CD14-positive monocyte (primary cell): ENCODE measurements around the gene SLC38A9. TPM values are rescaled to one million over a fixed set of nuclear protein-coding genes. Genes with fewer than 3 reads are reported as not detected.
"Not testable (repeated sequence)": the region's sequence is repeated elsewhere in the genome, so short reads cannot be mapped to it uniquely, and the experiment has no call there.

Experiments used
- DNase-seq, 3 donors: peaks; one replicate each; pipeline ENCODE4 v3.0.0-alpha.2; 2011 to 2022
- H2AFZ ChIP-seq: 2 replicates; pipeline ENCODE4 v1.6.0; 2012; ENCODE audit warnings: mild to moderate bottlenecking, low read depth, low read length, inconsistent platforms; ENCODE audit not compliant: insufficient read depth, poor library complexity, severe bottlenecking
- H3K27ac ChIP-seq, 2 donors: 1 replicate in 1 of 2; 2 replicates in 1 of 2; pipeline ENCODE4 v1.5.1; 2012 to 2013; ENCODE audit warnings: low read length in 2 of 2, control low read depth in 1 of 2, inconsistent platforms in 1 of 2, low read depth in 1 of 2, mild to moderate bottlenecking in 1 of 2
- H3K27me3 ChIP-seq, 2 donors: one replicate each; pipeline versions ENCODE4 v1.6.0 to v1.6.1; 2011 to 2013; ENCODE audit warnings: low read length in 2 of 2; ENCODE audit not compliant: control insufficient read depth in 2 of 2, insufficient read depth in 2 of 2
- H3K36me3 ChIP-seq, 2 donors: replicated peaks in 1 of 2; 1 replicate in 1 of 2; 2 replicates in 1 of 2; pipeline versions ENCODE4 v1.5.1 to v1.6.1; 2012 to 2013; ENCODE audit warnings: low read length in 2 of 2, control low read depth in 1 of 2, inconsistent platforms in 1 of 2, mild to moderate bottlenecking in 1 of 2; ENCODE audit not compliant: insufficient read depth in 2 of 2, control insufficient read depth in 1 of 2
- H3K4me1 ChIP-seq, 2 donors: 1 replicate in 1 of 2; 2 replicates in 1 of 2; pipeline versions ENCODE4 v1.5.1 to v1.6.1; 2012 to 2013; ENCODE audit warnings: low read length in 2 of 2, control low read depth in 1 of 2, inconsistent platforms in 1 of 2, mild to moderate bottlenecking in 1 of 2, moderate library complexity in 1 of 2; ENCODE audit not compliant: insufficient read depth in 2 of 2, control insufficient read depth in 1 of 2
- H3K4me2 ChIP-seq: replicated peaks from 2 replicates; pipeline ENCODE3; 2012; ENCODE audit warnings: low read length, moderate library complexity, mild to moderate bottlenecking; ENCODE audit not compliant: poor library complexity, severe bottlenecking; ENCODE audit errors: extremely low read depth
- H3K4me3 ChIP-seq, 3 experiments: fragments of 200-600 bp in 1 of 3; sonication (generic) in 1 of 3; replicated peaks in 1 of 3; 1 replicate in 2 of 3; 2 replicates in 1 of 3; pipeline ENCODE4 v1.5.1; 2011 to 2013; ENCODE audit warnings: low read length in 3 of 3, mild to moderate bottlenecking in 3 of 3, control low read depth in 2 of 3, low read depth in 2 of 3, inconsistent platforms in 1 of 3, moderate library complexity in 1 of 3
- H3K79me2 ChIP-seq: 2 replicates; pipeline ENCODE4 v1.6.0; 2012; ENCODE audit warnings: mild to moderate bottlenecking, control low read depth, inconsistent platforms, low read length, moderate library complexity; ENCODE audit not compliant: insufficient read depth
- H3K9ac ChIP-seq: 2 replicates; pipeline ENCODE4 v1.6.0; 2017; ENCODE audit warnings: low read length, mild to moderate bottlenecking; ENCODE audit not compliant: insufficient read depth, poor library complexity, severe bottlenecking
- H3K9me3 ChIP-seq, 2 donors: replicated peaks in 1 of 2; 1 replicate in 1 of 2; 2 replicates in 1 of 2; pipeline versions ENCODE4 v1.5.1 to v1.6.1; 2012 to 2013; ENCODE audit warnings: low read length in 2 of 2, control low read depth in 1 of 2; ENCODE audit not compliant: control insufficient read depth in 1 of 2, insufficient read depth in 1 of 2
- H4K20me1 ChIP-seq: 2 replicates; pipeline ENCODE4 v1.6.0; 2012; ENCODE audit warnings: mild to moderate bottlenecking, low read length, control low read depth, moderate library complexity; ENCODE audit not compliant: insufficient read depth
- H3K27ac Mint-ChIP-seq, 7 donors: one replicate each; pipeline ENCODE4 v1.8.0; 2020; ENCODE audit warnings: mild to moderate bottlenecking in 7 of 7, mixed read lengths in 7 of 7, moderate library complexity in 6 of 7, inconsistent platforms in 2 of 7
- H3K27me3 Mint-ChIP-seq, 3 donors: one replicate each; pipeline ENCODE4 v1.8.0; 2021 to 2022; ENCODE audit warnings: low read depth in 3 of 3, mild to moderate bottlenecking in 3 of 3, mixed read lengths in 3 of 3, moderate library complexity in 3 of 3, inconsistent platforms in 1 of 3
- H3K36me3 Mint-ChIP-seq, 2 donors: one replicate each; pipeline ENCODE4 v1.8.0; 2020; ENCODE audit warnings: mixed read lengths in 2 of 2, inconsistent platforms in 1 of 2, mild to moderate bottlenecking in 1 of 2
- H3K4me1 Mint-ChIP-seq: one replicate; pipeline ENCODE4 v1.8.0; 2020; ENCODE audit warnings: mild to moderate bottlenecking, mixed read lengths
- H3K4me3 Mint-ChIP-seq, 2 donors: one replicate each; pipeline ENCODE4 v1.8.0; 2020; ENCODE audit warnings: mild to moderate bottlenecking in 2 of 2, mixed read lengths in 2 of 2, moderate library complexity in 1 of 2
- H3K9me3 Mint-ChIP-seq, 7 donors: one replicate each; pipeline ENCODE4 v1.8.0; 2020 to 2022; ENCODE audit warnings: mixed read lengths in 7 of 7, mild to moderate bottlenecking in 6 of 7, moderate library complexity in 6 of 7, inconsistent platforms in 2 of 7
- WGBS: methylation state at CpG from one replicate; pipeline ENCODE4 v1.1.5; 2013; ENCODE audit warnings: missing lambda C conversion rate; ENCODE audit not compliant: insufficient coverage; 5-methylcytosine and 5-hydroxymethylcytosine counted together
- intact Hi-C, 2 donors: fragments of 100-400 bp; cut with micrococcal nuclease; formaldehyde crosslinking; loops; one replicate each; pipeline versions ENCODE4 v1.15.0 to v1.15.1; 2023
- polyA plus RNA-seq, 3 donors: library from polyadenylated mRNA; depleted of rRNA in 1 of 3; unstranded in 2 of 3; stranded (reverse) in 1 of 3; fragments of 300-500 nt in 2 of 3; fragments of >200 nt in 1 of 3; fragmentation: Illumina TruSeq in 2 of 3; gene quantifications; 1 replicate in 2 of 3; 2 replicates in 1 of 3; pipeline ENCODE4 v1.2.3, GENCODE V29; 2012 to 2021
- TF ChIP-seq, protein P1 (sequence below): fragments of 200-600 bp; IDR thresholded peaks from one replicate; pipeline ENCODE4 v1.8.0; 2022; ENCODE audit warnings: antibody characterized with exemption, mild to moderate bottlenecking

The SLC38A9 gene
- polyA plus RNA-seq, 3 donors = 10.7 to 15.2 (median 14.1) TPM

DNA sequence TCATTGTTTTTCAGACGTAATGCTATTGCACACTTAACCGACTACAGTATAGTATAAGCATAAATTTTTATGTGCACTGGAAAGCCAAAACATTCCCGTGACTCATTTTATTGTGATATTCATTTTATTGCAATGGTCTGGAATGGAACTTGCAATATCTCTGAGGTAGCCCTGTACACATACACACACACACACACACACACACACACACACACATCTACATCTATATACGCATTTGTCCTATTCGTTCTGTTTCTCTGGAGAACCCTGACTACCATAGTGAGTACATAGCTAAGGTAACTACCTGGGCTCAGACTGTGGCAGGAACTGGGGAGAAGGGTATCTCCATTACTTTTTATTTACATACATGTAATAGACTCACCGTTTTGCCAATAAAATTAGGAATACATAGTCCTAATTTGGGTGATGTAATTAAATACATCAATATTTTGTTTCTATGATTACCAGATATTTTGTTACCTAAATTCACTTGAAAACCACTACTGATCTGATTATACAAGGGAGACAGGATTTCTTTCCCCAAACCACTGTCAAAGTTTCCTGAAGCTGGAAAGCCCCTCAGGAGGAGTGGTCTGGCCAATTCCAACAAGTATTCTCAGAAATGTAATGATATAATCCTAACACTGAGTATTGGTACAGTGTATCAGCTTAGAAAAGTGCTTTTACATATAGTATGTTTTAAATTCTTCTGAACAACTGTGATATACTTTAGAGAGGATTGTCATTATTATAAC, 103.4 kb downstream of the SLC38A9 start:
- Mint-ChIP-seq H3K27me3 (peaks cover 0 to 3% (median 2%) of the 10 kb centered on the region in 3 donors), H3K27ac (no peak overlapping the region), H3K4me1 (no peaks in the 10 kb centered on the region), H3K36me3 (no peaks in the 10 kb centered on the region), H3K4me3 (no peak overlapping the region), H3K9me3 (peaks cover 0 to 9% (median 3%) of the 10 kb centered on the region in 7 donors)
- Histone ChIP-seq H3K4me3 (no peak overlapping the region), H2AFZ (no peak overlapping the region), H3K27ac (no peak overlapping the region), H3K4me2 (no peak overlapping the region), H3K79me2 (no peaks in the 10 kb centered on the region), H3K36me3 (no peaks in the 10 kb centered on the region), H3K9me3 (peaks cover 0 to 8% of the 10 kb centered on the region in 2 donors), H3K27me3 (no peaks in the 10 kb centered on the region), H3K4me1 (no peaks in the 10 kb centered on the region), H4K20me1 (no peaks in the 10 kb centered on the region), H3K9ac (no peak overlapping the region)
- TF ChIP-seq, protein P1, sequence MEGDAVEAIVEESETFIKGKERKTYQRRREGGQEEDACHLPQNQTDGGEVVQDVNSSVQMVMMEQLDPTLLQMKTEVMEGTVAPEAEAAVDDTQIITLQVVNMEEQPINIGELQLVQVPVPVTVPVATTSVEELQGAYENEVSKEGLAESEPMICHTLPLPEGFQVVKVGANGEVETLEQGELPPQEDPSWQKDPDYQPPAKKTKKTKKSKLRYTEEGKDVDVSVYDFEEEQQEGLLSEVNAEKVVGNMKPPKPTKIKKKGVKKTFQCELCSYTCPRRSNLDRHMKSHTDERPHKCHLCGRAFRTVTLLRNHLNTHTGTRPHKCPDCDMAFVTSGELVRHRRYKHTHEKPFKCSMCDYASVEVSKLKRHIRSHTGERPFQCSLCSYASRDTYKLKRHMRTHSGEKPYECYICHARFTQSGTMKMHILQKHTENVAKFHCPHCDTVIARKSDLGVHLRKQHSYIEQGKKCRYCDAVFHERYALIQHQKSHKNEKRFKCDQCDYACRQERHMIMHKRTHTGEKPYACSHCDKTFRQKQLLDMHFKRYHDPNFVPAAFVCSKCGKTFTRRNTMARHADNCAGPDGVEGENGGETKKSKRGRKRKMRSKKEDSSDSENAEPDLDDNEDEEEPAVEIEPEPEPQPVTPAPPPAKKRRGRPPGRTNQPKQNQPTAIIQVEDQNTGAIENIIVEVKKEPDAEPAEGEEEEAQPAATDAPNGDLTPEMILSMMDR = no peak
- no peak for DNase-seq
- intact Hi-C loops = no loop called here
- no CpG with 5 or more reads among the region's 6 CpGs for WGBS

DNA sequence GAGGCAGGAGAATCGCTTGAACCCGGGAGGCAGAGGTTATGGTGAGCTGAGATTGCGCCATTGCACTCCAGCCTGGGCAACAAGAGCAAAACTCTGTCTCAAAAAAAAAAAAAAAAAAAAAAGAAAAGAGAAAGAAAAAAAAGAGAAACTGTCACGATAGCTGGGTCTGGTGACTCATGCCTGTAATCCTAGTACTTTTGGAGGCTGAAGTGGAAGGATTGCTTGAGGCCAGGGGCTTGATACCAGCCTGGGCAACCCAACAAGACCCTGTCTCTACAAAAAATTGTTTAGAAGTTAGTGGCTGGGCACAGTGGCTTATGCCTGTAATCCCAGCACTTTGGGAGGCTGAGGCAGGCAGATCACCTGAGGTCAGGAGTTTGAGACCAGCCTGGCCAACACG, 104.8 kb downstream of the SLC38A9 start:
- H3K36me3 Mint-ChIP-seq, DNase-seq, H3K79me2 ChIP-seq, H3K27ac ChIP-seq, H3K4me3 Mint-ChIP-seq, H3K9me3 Mint-ChIP-seq, H3K4me2 ChIP-seq, H3K4me3 ChIP-seq, H3K9me3 ChIP-seq, H3K36me3 ChIP-seq, H3K4me1 ChIP-seq, H3K4me1 Mint-ChIP-seq, intact Hi-C loops, H3K9ac ChIP-seq, H3K27me3 Mint-ChIP-seq, H3K27ac Mint-ChIP-seq, H4K20me1 ChIP-seq, H2AFZ ChIP-seq, H3K27me3 ChIP-seq: not testable (repeated sequence)
- no CpG with 5 or more reads among the region's 5 CpGs for WGBS
